CD14-positive monocyte (primary cell): ENCODE results near the gene TMEM37. TPM values are rescaled to one million over a fixed set of nuclear protein-coding genes. Genes with fewer than 3 reads are reported as not detected.

Source experiments
- DNase-seq, 3 donors: peaks; one replicate each; pipeline ENCODE4 v3.0.0-alpha.2; 2011 to 2022
- H2AFZ ChIP-seq: 2 replicates; pipeline ENCODE4 v1.6.0; 2012; ENCODE audit warnings: mild to moderate bottlenecking, low read depth, low read length, inconsistent platforms; ENCODE audit not compliant: insufficient read depth, poor library complexity, severe bottlenecking
- H3K27ac ChIP-seq, 2 donors: 1 replicate in 1 of 2; 2 replicates in 1 of 2; pipeline ENCODE4 v1.5.1; 2012 to 2013; ENCODE audit warnings: low read length in 2 of 2, control low read depth in 1 of 2, inconsistent platforms in 1 of 2, low read depth in 1 of 2, mild to moderate bottlenecking in 1 of 2
- H3K27me3 ChIP-seq, 2 donors: one replicate each; pipeline versions ENCODE4 v1.6.0 to v1.6.1; 2011 to 2013; ENCODE audit warnings: low read length in 2 of 2; ENCODE audit not compliant: control insufficient read depth in 2 of 2, insufficient read depth in 2 of 2
- H3K36me3 ChIP-seq, 2 donors: replicated peaks in 1 of 2; 1 replicate in 1 of 2; 2 replicates in 1 of 2; pipeline versions ENCODE4 v1.5.1 to v1.6.1; 2012 to 2013; ENCODE audit warnings: low read length in 2 of 2, control low read depth in 1 of 2, inconsistent platforms in 1 of 2, mild to moderate bottlenecking in 1 of 2; ENCODE audit not compliant: insufficient read depth in 2 of 2, control insufficient read depth in 1 of 2
- H3K4me1 ChIP-seq, 2 donors: 1 replicate in 1 of 2; 2 replicates in 1 of 2; pipeline versions ENCODE4 v1.5.1 to v1.6.1; 2012 to 2013; ENCODE audit warnings: low read length in 2 of 2, control low read depth in 1 of 2, inconsistent platforms in 1 of 2, mild to moderate bottlenecking in 1 of 2, moderate library complexity in 1 of 2; ENCODE audit not compliant: insufficient read depth in 2 of 2, control insufficient read depth in 1 of 2
- H3K4me2 ChIP-seq: replicated peaks from 2 replicates; pipeline ENCODE3; 2012; ENCODE audit warnings: low read length, moderate library complexity, mild to moderate bottlenecking; ENCODE audit not compliant: poor library complexity, severe bottlenecking; ENCODE audit errors: extremely low read depth
- H3K4me3 ChIP-seq, 3 experiments: fragments of 200-600 bp in 1 of 3; sonication (generic) in 1 of 3; replicated peaks in 1 of 3; 1 replicate in 2 of 3; 2 replicates in 1 of 3; pipeline ENCODE4 v1.5.1; 2011 to 2013; ENCODE audit warnings: low read length in 3 of 3, mild to moderate bottlenecking in 3 of 3, control low read depth in 2 of 3, low read depth in 2 of 3, inconsistent platforms in 1 of 3, moderate library complexity in 1 of 3
- H3K79me2 ChIP-seq: 2 replicates; pipeline ENCODE4 v1.6.0; 2012; ENCODE audit warnings: mild to moderate bottlenecking, control low read depth, inconsistent platforms, low read length, moderate library complexity; ENCODE audit not compliant: insufficient read depth
- H3K9ac ChIP-seq: 2 replicates; pipeline ENCODE4 v1.6.0; 2017; ENCODE audit warnings: low read length, mild to moderate bottlenecking; ENCODE audit not compliant: insufficient read depth, poor library complexity, severe bottlenecking
- H3K9me3 ChIP-seq, 2 donors: replicated peaks in 1 of 2; 1 replicate in 1 of 2; 2 replicates in 1 of 2; pipeline versions ENCODE4 v1.5.1 to v1.6.1; 2012 to 2013; ENCODE audit warnings: low read length in 2 of 2, control low read depth in 1 of 2; ENCODE audit not compliant: control insufficient read depth in 1 of 2, insufficient read depth in 1 of 2
- H4K20me1 ChIP-seq: 2 replicates; pipeline ENCODE4 v1.6.0; 2012; ENCODE audit warnings: mild to moderate bottlenecking, low read length, control low read depth, moderate library complexity; ENCODE audit not compliant: insufficient read depth
- H3K27ac Mint-ChIP-seq, 7 donors: one replicate each; pipeline ENCODE4 v1.8.0; 2020; ENCODE audit warnings: mild to moderate bottlenecking in 7 of 7, mixed read lengths in 7 of 7, moderate library complexity in 6 of 7, inconsistent platforms in 2 of 7
- H3K27me3 Mint-ChIP-seq, 3 donors: one replicate each; pipeline ENCODE4 v1.8.0; 2021 to 2022; ENCODE audit warnings: low read depth in 3 of 3, mild to moderate bottlenecking in 3 of 3, mixed read lengths in 3 of 3, moderate library complexity in 3 of 3, inconsistent platforms in 1 of 3
- H3K36me3 Mint-ChIP-seq, 2 donors: one replicate each; pipeline ENCODE4 v1.8.0; 2020; ENCODE audit warnings: mixed read lengths in 2 of 2, inconsistent platforms in 1 of 2, mild to moderate bottlenecking in 1 of 2
- H3K4me1 Mint-ChIP-seq: one replicate; pipeline ENCODE4 v1.8.0; 2020; ENCODE audit warnings: mild to moderate bottlenecking, mixed read lengths
- H3K4me3 Mint-ChIP-seq, 2 donors: one replicate each; pipeline ENCODE4 v1.8.0; 2020; ENCODE audit warnings: mild to moderate bottlenecking in 2 of 2, mixed read lengths in 2 of 2, moderate library complexity in 1 of 2
- H3K9me3 Mint-ChIP-seq, 7 donors: one replicate each; pipeline ENCODE4 v1.8.0; 2020 to 2022; ENCODE audit warnings: mixed read lengths in 7 of 7, mild to moderate bottlenecking in 6 of 7, moderate library complexity in 6 of 7, inconsistent platforms in 2 of 7
- CTCF ChIP-seq: fragments of 200-600 bp; IDR thresholded peaks from one replicate; pipeline ENCODE4 v1.8.0; 2022; ENCODE audit warnings: antibody characterized with exemption, mild to moderate bottlenecking
- WGBS: methylation state at CpG from one replicate; pipeline ENCODE4 v1.1.5; 2013; ENCODE audit warnings: missing lambda C conversion rate; ENCODE audit not compliant: insufficient coverage; 5-methylcytosine and 5-hydroxymethylcytosine counted together
- intact Hi-C, 2 donors: fragments of 100-400 bp; cut with micrococcal nuclease; formaldehyde crosslinking; loops; one replicate each; pipeline versions ENCODE4 v1.15.0 to v1.15.1; 2023
- polyA plus RNA-seq, 3 donors: library from polyadenylated mRNA; depleted of rRNA in 1 of 3; unstranded in 2 of 3; stranded (reverse) in 1 of 3; fragments of 300-500 nt in 2 of 3; fragments of >200 nt in 1 of 3; fragmentation: Illumina TruSeq in 2 of 3; gene quantifications; 1 replicate in 2 of 3; 2 replicates in 1 of 3; pipeline ENCODE4 v1.2.3, GENCODE V29; 2012 to 2021

Gene TMEM37
- polyA plus RNA-seq, 3 donors, result not detected

- Mint-ChIP-seq H3K4me3 (no peak overlapping the region), H3K9me3 (no peaks in the 10 kb centered on the region), H3K4me1 (peaks cover 2% of the 10 kb centered on the region), H3K27me3 (peaks cover 0 to 4% (median 4%) of the 10 kb centered on the region in 3 donors), H3K36me3 (no peaks in the 10 kb centered on the region), H3K27ac (no peak overlapping the region)
- TF ChIP-seq CTCF, result no peak
- H3K79me2 ChIP-seq, result no peaks in the 10 kb centered on the region
- 100% methylated on average over 3 of the region's 6 CpGs for WGBS
- H3K9ac ChIP-seq, result no peak overlapping the region
- H3K4me2 ChIP-seq, result no peak overlapping the region
- no peak overlapping the region for H3K4me3 ChIP-seq
- no peaks in the 10 kb centered on the region for H3K36me3 ChIP-seq
- H4K20me1 ChIP-seq, result no peaks in the 10 kb centered on the region
- no peak overlapping the region for H3K27ac ChIP-seq
- no peaks in the 10 kb centered on the region for H3K27me3 ChIP-seq
- no peak for DNase-seq
- H2AFZ ChIP-seq, result no peak overlapping the region
- H3K9me3 ChIP-seq, result no peaks in the 10 kb centered on the region
- intact Hi-C loops, result no loop called here
- no peaks in the 10 kb centered on the region for H3K4me1 ChIP-seq
These were observed 44.2 kb downstream of the TMEM37 start for GRCh38 chr2:119475857-119476244.

- TF ChIP-seq CTCF, result peak; percentile 92
- H3K27ac Mint-ChIP-seq, result no peak overlapping the region
- H3K79me2 ChIP-seq, result no peaks in the 10 kb centered on the region
- intact Hi-C loops, result no loop called here
- DNase-seq, result peak; percentile 16 to 42 (median 19)
- 20% methylated on average over 16 of the region's 20 CpGs for whole genome bisulfite sequencing
- no peak overlapping the region for H3K4me3 Mint-ChIP-seq
- no peak overlapping the region for H3K9ac ChIP-seq
- no peaks in the 10 kb centered on the region for H3K9me3 ChIP-seq
- H3K4me1 ChIP-seq, result no peaks in the 10 kb centered on the region
- H3K27ac ChIP-seq, result no peak overlapping the region
- no peak overlapping the region for H3K4me3 ChIP-seq
- H3K9me3 Mint-ChIP-seq, result no peaks in the 10 kb centered on the region
- peaks cover 2% of the 10 kb centered on the region for H3K4me1 Mint-ChIP-seq
- no peaks in the 10 kb centered on the region for H4K20me1 ChIP-seq
- no peak overlapping the region for H2AFZ ChIP-seq
- H3K27me3 Mint-ChIP-seq, result peaks cover 0 to 4% (median 4%) of the 10 kb centered on the region in 3 donors
- no peaks in the 10 kb centered on the region for H3K36me3 ChIP-seq
- H3K36me3 Mint-ChIP-seq, result no peaks in the 10 kb centered on the region
- H3K4me2 ChIP-seq, result no peak overlapping the region
- H3K27me3 ChIP-seq, result no peaks in the 10 kb centered on the region
These were observed 44.9 kb downstream of the TMEM37 start for GRCh38 chr2:119476301-119477112.
